BE2C (cell line): ENCODE measurements around the gene SPATA13.

Source experiments
- DNase-seq: peaks from one replicate; pipeline ENCODE4 v3.0.0-alpha.2; 2020
- H3K27me3 ChIP-seq: fragments of 250-450 bp; sonication (Bioruptor Pico); 2 replicates; pipeline ENCODE4 v1.5.1; 2020; ENCODE audit warnings: mild to moderate bottlenecking
- H3K36me3 ChIP-seq: fragments of 250-450 bp; sonication (Bioruptor Pico); 2 replicates; pipeline ENCODE4 v1.5.1; 2020; ENCODE audit warnings: mild to moderate bottlenecking
- H3K4me1 ChIP-seq: fragments of 250-450 bp; sonication (Bioruptor Pico); 2 replicates; pipeline ENCODE4 v1.5.1; 2020
- H3K4me3 ChIP-seq: 2 replicates; pipeline ENCODE4 v1.5.1; 2011; ENCODE audit warnings: low read depth, low read length
- H3K9me3 ChIP-seq: fragments of 250-450 bp; sonication (Bioruptor Pico); 2 replicates; pipeline ENCODE4 v1.5.1; 2020
- TF ChIP-seq, protein P1 (sequence below): IDR thresholded peaks from 2 replicates; pipeline ENCODE4 v1.5.1; 2012; ENCODE audit warnings: mild to moderate bottlenecking, low read depth, low read length

Gene SPATA13

GRCh38 chr13:24150572-24150971 lies 9.9 kb upstream of the SPATA13 start:
- no peaks in the 10 kb centered on the region for H3K9me3 ChIP-seq
- H3K4me3 ChIP-seq, result no peak overlapping the region
- H3K27me3 ChIP-seq, result 0 out of 2 replicates have a peak, but pooled peaks cover 4% of the 10 kb centered on the region
- no peaks in the 10 kb centered on the region for H3K36me3 ChIP-seq
- TF ChIP-seq, protein P1, sequence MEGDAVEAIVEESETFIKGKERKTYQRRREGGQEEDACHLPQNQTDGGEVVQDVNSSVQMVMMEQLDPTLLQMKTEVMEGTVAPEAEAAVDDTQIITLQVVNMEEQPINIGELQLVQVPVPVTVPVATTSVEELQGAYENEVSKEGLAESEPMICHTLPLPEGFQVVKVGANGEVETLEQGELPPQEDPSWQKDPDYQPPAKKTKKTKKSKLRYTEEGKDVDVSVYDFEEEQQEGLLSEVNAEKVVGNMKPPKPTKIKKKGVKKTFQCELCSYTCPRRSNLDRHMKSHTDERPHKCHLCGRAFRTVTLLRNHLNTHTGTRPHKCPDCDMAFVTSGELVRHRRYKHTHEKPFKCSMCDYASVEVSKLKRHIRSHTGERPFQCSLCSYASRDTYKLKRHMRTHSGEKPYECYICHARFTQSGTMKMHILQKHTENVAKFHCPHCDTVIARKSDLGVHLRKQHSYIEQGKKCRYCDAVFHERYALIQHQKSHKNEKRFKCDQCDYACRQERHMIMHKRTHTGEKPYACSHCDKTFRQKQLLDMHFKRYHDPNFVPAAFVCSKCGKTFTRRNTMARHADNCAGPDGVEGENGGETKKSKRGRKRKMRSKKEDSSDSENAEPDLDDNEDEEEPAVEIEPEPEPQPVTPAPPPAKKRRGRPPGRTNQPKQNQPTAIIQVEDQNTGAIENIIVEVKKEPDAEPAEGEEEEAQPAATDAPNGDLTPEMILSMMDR, result no peak
- DNase-seq, result no peak
- H3K4me1 ChIP-seq, result no peaks in the 10 kb centered on the region

GRCh38 chr13:24151864-24152263 lies 8.7 kb upstream of the SPATA13 start:
- no peaks in the 10 kb centered on the region for H3K36me3 ChIP-seq
- H3K27me3 ChIP-seq, result no peaks in the 10 kb centered on the region
- no peak for DNase-seq
- H3K9me3 ChIP-seq, result no peaks in the 10 kb centered on the region
- TF ChIP-seq, protein P1, result no peak
- H3K4me3 ChIP-seq, result no peak overlapping the region
- H3K4me1 ChIP-seq, result no peaks in the 10 kb centered on the region

DNA sequence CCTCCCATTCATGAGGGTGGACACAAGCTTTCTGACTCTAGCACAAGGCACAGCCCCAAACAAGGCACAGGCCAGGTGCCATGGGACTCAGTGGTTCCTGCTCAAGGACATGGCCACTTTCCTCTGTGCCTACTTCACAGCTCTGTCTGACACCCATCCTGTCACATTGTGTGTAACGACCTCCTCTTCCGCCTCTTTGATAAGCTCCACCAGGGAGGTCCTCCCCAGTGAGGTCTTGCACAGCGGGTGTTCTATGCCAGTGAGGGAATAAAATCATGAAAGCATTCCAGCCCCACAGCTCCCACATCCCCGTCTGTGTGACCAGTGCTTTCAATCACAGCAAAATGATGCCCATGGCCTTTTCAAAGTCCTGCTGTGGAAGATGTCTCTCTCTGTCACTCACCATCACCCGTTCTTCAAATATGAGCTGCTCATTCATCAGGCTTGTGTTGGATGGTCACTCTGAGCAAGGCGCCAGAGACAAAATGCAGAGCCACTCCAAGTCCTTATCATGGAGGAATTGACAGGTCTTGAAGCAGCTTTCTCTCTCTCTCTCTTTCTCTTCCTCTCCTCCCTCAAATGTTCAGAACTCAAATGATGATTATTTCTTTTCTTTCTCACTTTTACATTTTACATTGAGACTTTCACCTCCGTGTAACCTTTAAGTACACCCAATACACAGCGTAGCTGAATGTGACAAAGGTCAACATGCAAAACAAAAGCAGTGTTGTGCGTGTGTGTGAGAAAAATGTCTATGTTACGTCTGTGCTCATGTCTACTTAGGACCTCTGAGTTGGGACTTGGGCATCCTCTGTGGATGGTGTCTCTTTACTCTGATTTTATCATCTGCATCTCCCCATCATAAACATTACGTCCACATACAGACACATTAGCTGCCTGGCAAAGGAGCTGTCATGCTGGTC lies 8.0 kb upstream of the SPATA13 start:
- no peak for DNase-seq
- TF ChIP-seq, protein P1, result no peak
- H3K9me3 ChIP-seq, result no peaks in the 10 kb centered on the region
- H3K4me3 ChIP-seq, result no peak overlapping the region
- no peaks in the 10 kb centered on the region for H3K4me1 ChIP-seq
- H3K27me3 ChIP-seq, result no peaks in the 10 kb centered on the region
- H3K36me3 ChIP-seq, result no peaks in the 10 kb centered on the region

DNA sequence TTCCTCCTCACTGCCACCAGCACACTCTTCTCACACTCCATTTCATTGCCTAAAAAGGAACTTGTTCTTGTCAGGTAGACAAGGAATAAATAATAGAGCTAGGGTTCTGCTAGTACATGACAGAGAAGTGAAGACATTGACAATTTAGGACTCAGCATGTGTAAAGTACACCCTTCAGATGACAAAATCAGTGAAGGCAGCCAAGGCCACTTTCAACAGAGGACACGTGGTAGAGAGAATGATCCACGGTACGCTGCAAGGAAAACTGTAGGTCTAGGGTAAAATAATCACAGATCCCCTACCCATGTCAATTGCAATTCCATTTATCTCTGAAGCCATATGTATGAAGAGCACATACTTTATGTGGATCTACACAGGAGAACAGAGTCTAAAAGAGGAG lies 7.2 kb upstream of the SPATA13 start:
- H3K36me3 ChIP-seq, result no peaks in the 10 kb centered on the region
- no peaks in the 10 kb centered on the region for H3K4me1 ChIP-seq
- H3K4me3 ChIP-seq, result no peak overlapping the region
- H3K27me3 ChIP-seq, result no peaks in the 10 kb centered on the region
- no peak for DNase-seq
- no peaks in the 10 kb centered on the region for H3K9me3 ChIP-seq
- TF ChIP-seq, protein P1, result no peak

- H3K9me3 ChIP-seq, result no peaks in the 10 kb centered on the region
- H3K36me3 ChIP-seq, result no peaks in the 10 kb centered on the region
- DNase-seq, result no peak
- no peaks in the 10 kb centered on the region for H3K4me1 ChIP-seq
- no peak overlapping the region for H3K4me3 ChIP-seq
- no peaks in the 10 kb centered on the region for H3K27me3 ChIP-seq
- TF ChIP-seq, protein P1, result no peak
Measured at GRCh38 chr13:24153979-24154701, 6.4 kb upstream of the SPATA13 start.
